HG03066 (cell line): ENCODE measurements around the gene DMRTC1B.
"Not testable (repeated sequence)": the region's sequence is repeated elsewhere in the genome, so short reads cannot be mapped to it uniquely, and the experiment has no call there.

Experiments used
- ATAC-seq: cut with Tn5 transposase; IDR thresholded peaks from one replicate; pipeline ENCODE4 v1.9.1; 2021; ENCODE audit warnings: low read depth; ENCODE audit not compliant: unreplicated experiment

DMRTC1B gene, protein sequence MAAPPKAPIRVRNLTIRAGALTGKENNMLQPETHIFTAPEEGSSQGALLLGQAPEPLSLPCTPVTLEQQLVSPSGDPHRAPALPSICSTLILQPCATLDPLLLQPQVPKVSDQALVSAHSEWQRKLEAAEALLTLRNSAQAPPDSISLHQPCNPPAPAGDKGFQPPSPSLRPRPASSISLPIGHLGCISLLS

DNA sequence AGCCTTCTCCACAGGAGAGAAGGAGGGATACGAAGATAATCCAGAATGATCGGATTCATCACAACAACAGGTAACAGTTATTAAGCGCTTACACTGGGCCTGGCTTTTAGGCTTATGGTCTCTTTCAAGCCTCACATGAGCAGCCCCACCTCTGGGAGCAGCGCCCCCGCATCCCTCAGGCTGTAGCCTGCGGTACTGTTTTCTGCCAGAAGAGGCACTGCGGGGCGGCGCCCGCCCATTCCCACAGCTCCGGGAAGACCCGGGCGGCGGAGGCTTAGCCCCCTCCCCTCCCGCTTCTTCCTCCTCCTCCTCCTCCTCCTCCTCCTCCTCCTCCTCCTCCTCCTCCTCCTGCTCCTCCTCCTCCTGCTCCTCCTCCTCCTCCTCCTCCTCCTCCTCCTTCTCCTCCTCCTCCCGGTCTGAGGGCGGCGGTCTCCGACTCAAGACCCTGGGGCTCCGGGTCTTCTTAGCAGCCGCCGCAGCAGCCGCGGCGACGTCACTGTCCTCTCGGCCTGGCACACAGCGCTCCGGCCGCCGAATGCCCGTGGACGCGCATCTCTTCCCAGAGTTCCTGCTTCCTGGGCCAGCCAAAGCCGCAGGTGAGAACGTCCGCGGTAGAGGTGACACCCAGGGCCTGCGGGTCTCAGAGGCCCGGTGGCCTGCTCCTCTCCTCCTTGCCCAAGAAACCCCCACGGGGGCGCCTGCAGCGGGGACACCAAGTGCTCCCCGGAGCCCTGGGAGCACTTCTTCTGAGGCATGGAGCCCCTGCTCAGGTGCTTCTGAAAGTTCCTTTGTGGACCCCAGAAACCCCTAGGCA is at the start of gene DMRTC1B:
TSS of gene DMRTC1B (plus strand) at position 238 of the 814 bp plus-strand sequence. CDS start 68,246 bp downstream, outside the sequence.
- ATAC-seq = peak; percentile 90

DNA sequence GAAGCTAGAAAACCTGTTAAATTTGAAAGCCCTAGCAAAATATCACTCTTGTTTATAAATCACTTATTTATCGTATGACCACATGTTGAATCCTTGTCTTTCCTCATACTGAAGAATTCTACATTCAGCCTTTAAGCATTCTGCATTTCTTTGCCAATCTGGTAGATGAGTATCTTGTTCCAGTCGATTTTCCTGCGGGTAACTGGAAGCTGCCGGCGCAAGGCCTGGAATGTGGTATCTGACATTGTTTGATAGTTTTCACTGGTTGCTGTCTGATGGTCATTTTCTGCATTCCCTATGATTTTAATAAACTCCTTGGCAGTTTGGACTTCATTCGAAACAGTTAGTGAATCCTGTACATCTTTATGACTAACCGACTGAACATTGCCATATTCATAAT is 48.8 kb upstream of the DMRTC1B start:
- no peak for ATAC-seq

DNA sequence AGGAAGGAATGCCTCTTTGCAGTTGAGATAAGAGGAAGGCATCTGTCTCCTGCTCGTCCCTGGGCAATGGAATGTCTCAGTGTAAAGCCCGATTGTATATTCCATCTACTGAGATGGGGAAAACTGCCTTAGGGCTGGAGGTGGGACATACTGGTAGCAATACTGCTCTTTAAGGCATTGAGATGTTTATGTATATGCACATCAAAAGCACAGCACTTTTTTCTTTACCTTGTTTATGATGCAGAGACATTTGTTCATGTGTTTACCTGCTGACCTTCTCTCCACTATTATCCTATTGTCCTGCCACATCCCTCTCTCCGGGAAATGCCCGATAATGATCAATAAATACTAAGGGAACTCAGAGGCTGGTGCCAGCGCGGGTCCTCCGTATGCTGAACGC is 43.1 kb upstream of the DMRTC1B start:
- ATAC-seq = not testable (repeated sequence)

DNA sequence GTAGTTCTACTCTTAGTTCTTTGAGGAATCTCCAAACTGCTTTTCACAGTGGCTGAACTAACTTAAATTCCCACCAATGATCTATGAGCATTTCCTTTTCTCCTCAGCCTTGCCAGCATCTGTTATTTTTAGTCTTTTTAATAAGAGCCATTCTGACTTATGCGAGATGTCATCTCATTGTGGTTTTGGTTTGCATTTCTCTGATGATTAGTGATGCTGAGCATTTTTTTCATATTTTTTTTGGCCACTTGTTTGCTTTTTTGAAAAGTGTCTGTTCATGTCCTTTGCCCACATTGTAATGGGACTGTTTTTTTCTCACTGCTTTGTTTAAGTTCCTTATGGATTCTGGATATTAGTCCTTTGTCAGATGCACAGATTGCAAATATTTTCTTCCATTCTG is 41.1 kb upstream of the DMRTC1B start:
- no peak for ATAC-seq

DNA sequence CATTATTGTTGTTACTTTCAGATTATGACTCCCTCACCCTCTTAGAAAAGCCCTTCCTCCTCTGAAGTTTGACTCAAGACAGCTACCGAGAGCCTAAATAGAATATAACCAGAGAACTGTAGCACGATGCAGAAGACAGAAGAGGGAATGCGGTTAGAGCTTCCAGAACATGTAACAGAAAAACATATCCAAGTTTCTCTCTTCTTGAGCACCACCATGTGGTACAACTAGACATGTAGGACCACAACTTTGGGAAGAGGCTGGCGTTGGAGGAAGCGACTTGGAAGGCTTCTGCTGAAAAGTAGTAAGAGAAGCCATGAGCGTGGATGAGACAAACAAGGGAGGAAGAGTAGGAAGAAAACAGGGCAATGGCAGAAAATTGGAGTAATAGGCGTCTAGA is 31.1 kb upstream of the DMRTC1B start:
- ATAC-seq = not testable (repeated sequence)

DNA sequence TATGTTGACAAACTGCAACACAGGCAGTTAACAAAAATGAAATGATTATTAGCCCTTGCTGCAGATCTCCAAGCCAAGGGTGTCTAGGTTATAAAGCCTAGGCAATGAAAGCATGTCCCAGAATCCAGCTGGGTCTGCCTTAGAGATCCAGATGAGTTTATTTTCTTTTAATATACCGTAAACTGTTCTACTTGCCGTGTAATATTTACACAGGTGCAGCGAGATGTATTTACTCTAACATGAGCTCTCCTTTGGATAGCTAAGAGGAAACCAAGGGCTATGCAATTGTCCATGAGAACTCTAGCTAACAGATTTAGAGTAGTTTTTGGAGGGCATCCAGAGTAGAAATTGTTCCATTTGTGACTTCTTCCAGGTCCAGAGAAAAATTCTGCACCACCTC is 28.1 kb upstream of the DMRTC1B start:
- not testable (repeated sequence) for ATAC-seq

DNA sequence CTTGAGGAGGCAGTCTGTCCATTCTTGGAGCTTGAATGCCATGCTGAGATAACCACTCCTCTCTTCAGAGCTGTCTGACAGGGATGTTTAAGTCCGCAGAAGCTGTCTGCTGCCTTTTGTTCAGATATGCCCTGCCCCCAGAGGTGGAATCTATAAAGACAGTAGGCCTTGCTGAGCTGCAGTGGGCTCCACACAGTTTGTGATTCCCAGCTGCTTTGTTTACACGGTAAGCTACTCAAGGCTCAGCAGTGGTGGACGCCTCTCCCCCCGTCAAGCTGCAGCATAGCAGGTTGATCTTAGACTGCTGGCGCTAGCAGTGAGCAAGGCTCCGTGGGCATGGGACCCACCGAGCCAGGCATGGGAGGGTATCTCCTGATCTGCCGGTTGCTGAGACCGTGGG is 16.2 kb upstream of the DMRTC1B start:
- not testable (repeated sequence) for ATAC-seq

DNA sequence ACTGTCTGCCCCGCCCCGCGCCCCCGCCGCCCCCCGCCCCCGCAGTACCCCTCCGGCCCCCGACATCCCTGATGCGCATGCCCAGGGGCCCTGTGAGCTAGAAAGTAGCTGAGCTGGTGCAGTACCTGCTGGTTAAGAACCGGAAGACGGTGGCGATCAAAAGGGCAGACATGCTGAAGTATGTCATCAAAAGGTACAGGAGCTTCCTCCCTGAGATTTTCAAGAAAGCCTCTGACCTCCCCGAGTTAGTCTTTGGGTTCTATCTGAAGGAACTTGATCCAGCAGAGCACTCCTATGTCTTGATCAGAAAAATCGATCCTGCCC is 739 bp downstream of the DMRTC1B start:
- peak; percentile 67 for ATAC-seq

DNA sequence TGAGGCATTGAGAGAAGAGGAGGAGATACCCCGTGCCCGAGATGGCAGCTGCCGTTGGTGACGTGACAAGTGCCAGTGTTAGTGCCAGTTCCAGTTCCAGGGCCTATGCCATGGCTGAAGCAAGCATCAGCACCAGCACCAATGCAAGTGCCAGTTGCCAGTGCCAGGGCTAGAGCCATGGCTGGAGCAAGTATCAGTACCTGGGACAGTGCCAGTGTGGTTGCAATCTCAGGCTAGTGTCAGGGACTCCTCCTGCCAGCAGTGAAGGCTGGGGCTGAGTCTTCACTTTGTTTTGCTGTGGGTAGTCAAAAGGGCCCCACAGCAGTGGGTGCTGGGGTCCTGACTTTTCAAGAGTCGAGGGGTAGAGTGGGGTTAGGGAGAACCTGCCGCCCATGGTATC is 1.5 kb downstream of the DMRTC1B start:
- ATAC-seq = not testable (repeated sequence)

DNA sequence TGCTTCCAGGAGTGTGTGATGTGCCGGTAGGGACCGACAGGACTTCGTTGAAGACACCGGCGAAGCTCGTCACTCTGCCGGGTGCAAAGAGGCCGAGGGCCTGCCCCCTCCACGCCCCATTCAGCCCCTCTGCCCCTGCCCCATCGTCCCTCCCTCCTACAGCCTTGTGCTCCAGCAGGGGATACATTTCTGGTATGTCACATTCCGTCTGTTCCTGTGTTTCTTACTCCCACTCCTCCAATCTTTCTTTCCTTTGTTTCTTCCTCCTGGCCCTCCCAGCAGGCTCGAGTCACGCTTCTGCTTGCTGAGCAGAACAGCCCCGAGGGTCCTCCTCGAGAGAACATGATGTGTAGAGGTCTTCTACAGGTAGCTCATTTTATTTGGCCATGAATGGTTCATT is 5.9 kb downstream of the DMRTC1B start, which contains the start of gene FAM236B:
TSS of gene FAM236B (minus strand) at position 101 of the 400 bp plus-strand sequence. CDS start at position 1, 100 bp downstream.
- not testable (repeated sequence) for ATAC-seq

DNA sequence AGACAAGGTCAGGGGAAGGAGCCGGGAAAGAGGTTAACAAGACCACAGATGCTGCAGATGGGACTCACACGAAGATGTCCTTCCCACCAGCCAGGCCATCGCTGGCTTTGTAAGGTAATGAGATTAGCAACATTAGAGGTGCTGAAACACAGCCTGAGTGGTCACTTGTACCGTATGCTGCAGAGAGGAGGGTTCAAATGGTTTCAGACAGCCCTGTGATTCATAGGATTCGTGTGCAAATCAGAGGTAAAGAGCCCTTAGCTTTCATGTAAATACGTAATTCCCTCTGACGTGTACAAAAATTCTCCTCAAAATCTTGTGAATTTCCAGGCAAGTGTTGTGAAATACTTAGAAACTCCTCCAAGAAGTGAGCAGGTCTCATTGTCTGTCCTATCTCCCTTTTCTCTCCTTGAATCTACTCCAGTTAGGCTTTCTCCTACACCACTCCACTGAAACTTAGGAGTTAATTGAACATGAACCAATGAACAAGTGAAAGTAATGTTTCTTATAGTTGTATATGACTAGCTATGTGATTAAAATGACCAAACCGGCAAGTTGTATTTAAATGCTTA is 6.8 kb downstream of the DMRTC1B start:
- ATAC-seq = not testable (repeated sequence)

DNA sequence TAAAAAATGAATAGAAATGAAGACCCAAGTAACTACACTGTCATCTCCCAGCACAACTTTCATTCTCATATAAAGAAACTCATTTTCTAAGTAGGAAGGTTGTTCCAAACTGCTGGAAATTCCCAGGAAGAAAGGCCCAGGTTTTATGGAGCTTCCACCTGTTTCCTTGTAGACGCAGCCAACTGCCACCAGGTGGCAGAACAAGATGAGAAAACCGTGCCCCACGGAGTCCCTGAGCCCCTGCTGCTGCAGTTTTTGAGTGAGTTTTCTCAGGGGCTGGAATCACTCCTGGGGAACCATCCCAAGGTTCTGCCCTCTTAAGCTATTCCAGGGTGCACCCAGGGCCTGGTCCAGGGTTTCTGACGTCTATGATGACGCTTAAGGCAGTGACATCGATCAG is 7.3 kb downstream of the DMRTC1B start:
- ATAC-seq = not testable (repeated sequence)

DNA sequence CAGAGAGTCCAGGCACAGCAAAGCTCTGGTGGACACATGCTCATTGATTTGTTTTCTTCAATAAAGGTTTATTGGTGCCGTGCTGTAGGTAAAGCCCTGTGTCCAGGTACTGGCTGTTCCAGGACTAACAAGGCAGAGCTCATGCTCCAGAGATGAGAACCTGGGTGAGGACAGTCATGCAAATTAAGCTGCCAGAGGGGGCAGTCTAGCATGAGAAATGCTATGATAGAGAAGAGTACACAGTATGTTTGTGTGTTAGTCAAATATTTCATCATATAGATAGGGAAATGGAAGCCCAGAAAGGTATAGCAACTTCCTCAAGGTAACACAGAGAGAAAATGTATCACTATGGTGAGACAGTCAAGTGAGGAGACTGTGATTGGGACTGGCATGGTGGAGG is 11.5 kb downstream of the DMRTC1B start:
- not testable (repeated sequence) for ATAC-seq

DNA sequence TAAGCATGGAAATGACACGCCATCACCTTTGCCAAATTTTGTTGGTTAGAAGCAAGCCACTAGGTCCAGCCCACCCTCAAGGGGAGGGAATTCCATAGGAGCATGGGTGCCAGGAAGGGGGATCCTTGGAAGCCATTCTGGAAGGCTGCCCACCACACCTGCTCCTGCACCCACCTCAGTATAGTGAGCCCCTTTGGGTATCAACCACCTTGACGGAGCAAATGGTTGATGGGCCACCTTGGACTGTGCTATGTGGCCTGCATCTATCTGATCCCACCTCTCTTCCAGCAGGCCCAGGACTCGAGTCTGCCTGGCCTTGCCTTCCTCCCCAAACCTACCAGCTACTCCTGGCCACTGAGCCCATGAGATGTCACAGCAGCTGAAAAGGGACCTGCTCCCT is 13.7 kb downstream of the DMRTC1B start:
- not testable (repeated sequence) for ATAC-seq

DNA sequence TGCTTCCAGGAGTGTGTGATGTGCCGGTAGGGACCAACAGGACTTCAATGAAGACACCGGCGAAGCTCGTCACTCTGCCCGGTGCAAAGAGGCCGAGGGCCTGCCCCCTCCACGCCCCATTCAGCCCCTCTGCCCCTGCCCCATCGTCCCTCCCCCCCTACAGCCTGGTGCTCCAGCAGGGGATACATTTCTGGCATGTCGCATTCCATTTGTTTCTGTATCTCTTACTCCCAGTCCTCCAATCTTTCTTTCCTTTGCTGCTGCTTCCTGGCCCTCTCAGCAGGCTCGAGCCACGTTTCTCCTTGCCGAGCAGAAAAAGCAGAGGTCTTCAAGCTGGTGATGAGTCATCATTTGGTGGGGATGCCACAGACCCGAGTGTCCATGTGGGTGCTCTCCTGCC is 31.4 kb downstream of the DMRTC1B start, which contains the start of gene FAM236D:
TSS of gene FAM236D (minus strand) at position 101 of the 400 bp plus-strand sequence. CDS start at position 1, 100 bp downstream.
- ATAC-seq = not testable (repeated sequence)

DNA sequence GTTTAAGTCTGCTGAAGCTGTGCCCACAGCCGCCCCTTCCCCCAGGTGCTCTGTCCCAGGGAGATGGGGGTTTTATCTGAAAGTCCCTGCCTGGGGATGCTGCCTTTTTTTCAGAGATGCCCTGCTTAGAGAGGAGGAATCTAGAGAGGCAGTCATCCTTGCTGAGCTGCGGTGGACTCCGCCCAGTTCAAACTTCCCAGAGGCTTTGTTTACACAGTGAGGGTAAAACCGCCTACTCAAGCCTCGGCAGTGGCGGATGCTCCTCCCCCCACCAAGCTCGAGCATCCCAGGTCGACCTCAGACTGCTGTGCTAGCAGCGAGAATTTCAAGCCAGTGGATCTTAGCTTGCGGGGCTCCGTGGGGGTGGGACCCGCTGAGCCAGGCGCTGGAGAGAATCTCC is 54.0 kb downstream of the DMRTC1B start:
- ATAC-seq = not testable (repeated sequence)

DNA sequence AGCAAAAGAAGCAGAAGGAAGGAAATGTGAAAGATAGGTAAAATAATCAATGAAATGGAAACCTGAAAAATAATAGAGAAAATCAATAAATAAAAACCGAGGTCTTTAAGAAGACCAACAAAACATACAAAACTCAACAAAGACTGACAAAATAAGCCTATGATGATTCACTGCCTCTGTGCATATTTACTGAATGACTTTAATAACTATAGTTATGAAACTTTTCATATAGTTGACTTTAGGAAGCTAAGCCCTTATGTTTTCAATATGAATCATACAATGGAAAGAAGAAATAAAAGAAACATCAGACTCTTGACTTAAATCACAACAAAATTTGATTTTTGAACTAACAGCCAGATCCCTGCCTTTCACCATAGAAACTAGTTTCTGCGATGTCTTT is 60.8 kb downstream of the DMRTC1B start:
- ATAC-seq = not testable (repeated sequence)

DNA sequence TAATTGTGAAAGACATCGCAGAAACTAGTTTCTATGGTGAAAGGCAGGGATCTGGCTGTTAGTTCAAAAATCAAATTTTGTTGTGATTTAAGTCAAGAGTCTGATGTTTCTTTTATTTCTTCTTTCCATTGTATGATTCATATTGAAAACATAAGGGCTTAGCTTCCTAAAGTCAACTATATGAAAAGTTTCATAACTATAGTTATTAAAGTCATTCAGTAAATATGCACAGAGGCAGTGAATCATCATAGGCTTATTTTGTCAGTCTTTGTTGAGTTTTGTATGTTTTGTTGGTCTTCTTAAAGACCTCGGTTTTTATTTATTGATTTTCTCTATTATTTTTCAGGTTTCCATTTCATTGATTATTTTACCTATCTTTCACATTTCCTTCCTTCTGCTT is 106.2 kb downstream of the DMRTC1B start:
- ATAC-seq = not testable (repeated sequence)

DNA sequence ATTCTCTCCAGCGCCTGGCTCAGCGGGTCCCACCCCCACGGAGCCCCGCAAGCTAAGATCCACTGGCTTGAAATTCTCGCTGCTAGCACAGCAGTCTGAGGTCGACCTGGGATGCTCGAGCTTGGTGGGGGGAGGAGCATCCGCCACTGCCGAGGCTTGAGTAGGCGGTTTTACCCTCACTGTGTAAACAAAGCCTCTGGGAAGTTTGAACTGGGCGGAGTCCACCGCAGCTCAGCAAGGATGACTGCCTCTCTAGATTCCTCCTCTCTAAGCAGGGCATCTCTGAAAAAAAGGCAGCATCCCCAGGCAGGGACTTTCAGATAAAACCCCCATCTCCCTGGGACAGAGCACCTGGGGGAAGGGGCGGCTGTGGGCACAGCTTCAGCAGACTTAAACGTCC is 113.0 kb downstream of the DMRTC1B start:
- not testable (repeated sequence) for ATAC-seq
